Activated CD8-positive, alpha-beta T cell treated with anti-CD3 and anti-CD28 coated beads for 36 hours (primary cell): ENCODE data around the gene ZNF3. TPM values are rescaled to one million over a fixed set of nuclear protein-coding genes. Genes with fewer than 3 reads are reported as not detected.

Experiments
- ATAC-seq: fragments of 200-7000 bp; cut with Tn5 transposase; one replicate; pipeline ENCODE4 v1.10.0; 2021; ENCODE audit warnings: mild to moderate bottlenecking, moderate library complexity
- CTCF ChIA-PET: fragments of 350-600 bp; sonication (Branson Sonifier 250); formaldehyde crosslinking; loops from one replicate; lab custom pipeline; 2021; ENCODE audit warnings: antibody characterized with exemption; lab: Charles Lee
- POLR2A ChIA-PET: fragments of 350-600 bp; sonication (Branson Sonifier 250); formaldehyde crosslinking; loops from one replicate; lab custom pipeline; 2021; ENCODE audit warnings: antibody characterized with exemption; lab: Charles Lee
- DNase-seq: peaks from one replicate; pipeline ENCODE4 v3.0.0-alpha.2; 2020
- H3K27ac Mint-ChIP-seq: one replicate; pipeline ENCODE4 v1.8.0; 2021; ENCODE audit warnings: mild to moderate bottlenecking, mixed read lengths
- H3K27me3 Mint-ChIP-seq: one replicate; pipeline ENCODE4 v1.8.0; 2021; ENCODE audit warnings: mixed read lengths
- H3K36me3 Mint-ChIP-seq: one replicate; pipeline ENCODE4 v1.8.0; 2021; ENCODE audit warnings: low read depth, mixed read lengths
- H3K4me1 Mint-ChIP-seq: one replicate; pipeline ENCODE4 v1.8.0; 2021; ENCODE audit warnings: low read depth, mixed read lengths
- H3K4me3 Mint-ChIP-seq: one replicate; pipeline ENCODE4 v1.8.0; 2021; ENCODE audit warnings: mild to moderate bottlenecking, moderate library complexity, mixed read lengths
- H3K9me3 Mint-ChIP-seq: one replicate; pipeline ENCODE4 v1.8.0; 2021; ENCODE audit warnings: mixed read lengths
- intact Hi-C: fragments of 100-400 bp; cut with micrococcal nuclease; formaldehyde crosslinking; loops from one replicate; pipeline ENCODE4 v1.10.0; 2022
- total RNA-seq, 2 experiments: library from RNA; stranded (reverse); gene quantifications; one replicate each; pipeline ENCODE4 v1.2.3, GENCODE V29; 2021
- TF ChIP-seq, protein P1 (sequence below): fragments of 200-600 bp; IDR thresholded peaks from one replicate; pipeline ENCODE4 v1.8.0; 2022; ENCODE audit warnings: antibody characterized with exemption, mild to moderate bottlenecking

The ZNF3 gene
- total RNA-seq, 2 experiments from 2014 or later = 16.4 to 18.9 TPM

DNA sequence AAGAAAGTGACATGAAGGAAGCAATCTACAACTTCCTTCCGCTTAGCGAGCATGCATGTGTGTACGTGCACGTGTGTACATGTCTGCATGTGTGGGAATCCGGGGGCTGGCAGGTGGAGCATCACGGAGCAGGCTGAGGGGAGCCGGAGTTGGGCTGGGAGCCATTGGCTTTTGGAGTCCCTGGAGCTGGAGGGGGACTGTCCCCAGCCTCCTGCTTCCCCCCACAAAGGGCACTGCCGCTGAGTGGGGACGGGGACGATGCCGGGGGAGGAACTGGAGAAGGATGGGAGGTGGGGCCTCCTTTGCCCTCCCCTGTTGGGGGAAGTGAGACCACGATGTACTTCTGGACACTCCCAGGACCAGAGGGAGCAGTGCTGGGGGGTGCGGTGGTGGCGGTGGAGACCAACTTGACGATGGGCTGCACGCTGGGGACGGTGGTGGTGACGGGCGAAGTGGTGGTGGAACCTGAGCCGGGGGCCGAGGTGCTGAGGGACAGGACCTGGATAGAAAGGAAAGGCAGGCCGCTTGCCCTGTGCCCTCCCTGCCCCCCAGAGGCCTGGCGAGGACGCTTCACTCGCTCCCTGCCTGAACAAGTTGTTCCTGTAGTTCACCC lies 25.7 kb upstream of the ZNF3 start:
- DNase-seq (no peak), ATAC-seq (no peak)
- Mint-ChIP-seq H3K27ac (no peak overlapping the region), H3K4me3 (no peak overlapping the region), H3K36me3 (peaks cover 21% of the 10 kb centered on the region), H3K27me3 (no peaks in the 10 kb centered on the region), H3K9me3 (no peaks in the 10 kb centered on the region), H3K4me1 (peaks cover 8% of the 10 kb centered on the region)
- ChIA-PET CTCF (no interaction called here), POLR2A (interaction anchor here (1.3 to 8.5 kb wide), 3 partner anchors 12 to 16 kb away, joined by 3 to 187 read pairs (median 3); partner anchors contain the start of gene COPS6)
- intact Hi-C loops = no loop called here
- TF ChIP-seq, protein P1, sequence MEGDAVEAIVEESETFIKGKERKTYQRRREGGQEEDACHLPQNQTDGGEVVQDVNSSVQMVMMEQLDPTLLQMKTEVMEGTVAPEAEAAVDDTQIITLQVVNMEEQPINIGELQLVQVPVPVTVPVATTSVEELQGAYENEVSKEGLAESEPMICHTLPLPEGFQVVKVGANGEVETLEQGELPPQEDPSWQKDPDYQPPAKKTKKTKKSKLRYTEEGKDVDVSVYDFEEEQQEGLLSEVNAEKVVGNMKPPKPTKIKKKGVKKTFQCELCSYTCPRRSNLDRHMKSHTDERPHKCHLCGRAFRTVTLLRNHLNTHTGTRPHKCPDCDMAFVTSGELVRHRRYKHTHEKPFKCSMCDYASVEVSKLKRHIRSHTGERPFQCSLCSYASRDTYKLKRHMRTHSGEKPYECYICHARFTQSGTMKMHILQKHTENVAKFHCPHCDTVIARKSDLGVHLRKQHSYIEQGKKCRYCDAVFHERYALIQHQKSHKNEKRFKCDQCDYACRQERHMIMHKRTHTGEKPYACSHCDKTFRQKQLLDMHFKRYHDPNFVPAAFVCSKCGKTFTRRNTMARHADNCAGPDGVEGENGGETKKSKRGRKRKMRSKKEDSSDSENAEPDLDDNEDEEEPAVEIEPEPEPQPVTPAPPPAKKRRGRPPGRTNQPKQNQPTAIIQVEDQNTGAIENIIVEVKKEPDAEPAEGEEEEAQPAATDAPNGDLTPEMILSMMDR = no peak

DNA sequence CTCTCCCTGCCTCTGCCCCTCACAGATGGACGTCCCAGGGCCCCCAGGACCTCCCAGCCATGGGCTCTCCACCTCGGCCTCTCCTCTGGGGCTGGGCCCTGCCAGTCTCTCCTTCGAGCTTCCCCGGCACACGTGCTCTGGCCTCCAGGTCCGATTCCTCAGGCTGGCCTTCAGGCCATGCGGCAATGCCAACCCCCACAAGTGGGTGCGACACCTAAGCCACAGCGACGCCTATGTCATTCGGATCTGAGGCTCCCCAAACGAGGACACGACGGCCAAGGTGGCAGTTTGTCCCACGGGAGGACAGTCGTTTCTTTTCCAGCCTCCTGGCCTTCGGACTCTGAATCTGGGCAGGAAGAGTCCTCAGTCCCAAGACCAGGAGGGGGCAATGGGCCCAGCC lies 25.1 kb upstream of the ZNF3 start:
- CTCF ChIA-PET = no interaction called here
- Mint-ChIP-seq H3K36me3 (peaks cover 20% of the 10 kb centered on the region), H3K27ac (no peak overlapping the region), H3K9me3 (no peaks in the 10 kb centered on the region), H3K27me3 (no peaks in the 10 kb centered on the region), H3K4me1 (peaks cover 8% of the 10 kb centered on the region), H3K4me3 (no peak overlapping the region)
- ATAC-seq (no peak), DNase-seq (no peak)
- POLR2A ChIA-PET = interaction anchor here (1.4 to 8.5 kb wide), 2 partner anchors 14 to 16 kb away, joined by 3 to 187 read pairs; partner anchors contain the start of gene COPS6
- TF ChIP-seq, protein P1 = no peak
- intact Hi-C loops = no loop called here

DNA sequence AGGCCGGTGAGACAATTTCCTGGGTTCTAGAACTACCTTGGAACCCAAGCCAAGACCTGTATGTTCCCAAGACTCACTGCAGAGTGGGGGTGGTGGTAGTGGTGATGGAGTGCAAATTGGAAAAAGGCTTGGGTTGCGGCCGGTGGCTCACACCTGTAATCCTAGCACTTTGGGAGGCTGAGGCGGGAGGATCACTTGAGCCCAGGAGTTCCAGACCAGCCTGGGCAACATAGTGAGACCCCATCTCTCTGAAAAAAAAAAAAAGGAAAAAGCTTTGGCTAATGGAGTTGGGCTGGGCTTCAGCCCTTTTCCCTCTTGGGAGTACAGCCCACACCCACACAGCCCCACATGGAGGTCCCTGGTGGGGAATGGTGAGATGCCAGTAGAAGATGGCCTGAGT lies 24.0 kb upstream of the ZNF3 start:
- H3K36me3 Mint-ChIP-seq = peaks cover 16% of the 10 kb centered on the region
- H3K4me3 Mint-ChIP-seq = no peak overlapping the region
- POLR2A ChIA-PET = interaction anchor here (1.4 to 8.5 kb wide), 3 partner anchors 7 to 15 kb away, joined by 3 to 187 read pairs (median 59); partner anchors contain the start of gene COPS6
- no peaks in the 10 kb centered on the region for H3K27me3 Mint-ChIP-seq
- no peaks in the 10 kb centered on the region for H3K9me3 Mint-ChIP-seq
- intact Hi-C loops = no loop called here
- peaks cover 8% of the 10 kb centered on the region for H3K4me1 Mint-ChIP-seq
- CTCF ChIA-PET = interaction anchor here (1.2 to 1.5 kb wide), 2 partner anchors 25 to 115 kb away, joined by 3 to 4 read pairs; no protein-coding TSS in a partner anchor
- DNase-seq (no peak), ATAC-seq (no peak)
- H3K27ac Mint-ChIP-seq = no peak overlapping the region
- TF ChIP-seq, protein P1 = no peak

DNA sequence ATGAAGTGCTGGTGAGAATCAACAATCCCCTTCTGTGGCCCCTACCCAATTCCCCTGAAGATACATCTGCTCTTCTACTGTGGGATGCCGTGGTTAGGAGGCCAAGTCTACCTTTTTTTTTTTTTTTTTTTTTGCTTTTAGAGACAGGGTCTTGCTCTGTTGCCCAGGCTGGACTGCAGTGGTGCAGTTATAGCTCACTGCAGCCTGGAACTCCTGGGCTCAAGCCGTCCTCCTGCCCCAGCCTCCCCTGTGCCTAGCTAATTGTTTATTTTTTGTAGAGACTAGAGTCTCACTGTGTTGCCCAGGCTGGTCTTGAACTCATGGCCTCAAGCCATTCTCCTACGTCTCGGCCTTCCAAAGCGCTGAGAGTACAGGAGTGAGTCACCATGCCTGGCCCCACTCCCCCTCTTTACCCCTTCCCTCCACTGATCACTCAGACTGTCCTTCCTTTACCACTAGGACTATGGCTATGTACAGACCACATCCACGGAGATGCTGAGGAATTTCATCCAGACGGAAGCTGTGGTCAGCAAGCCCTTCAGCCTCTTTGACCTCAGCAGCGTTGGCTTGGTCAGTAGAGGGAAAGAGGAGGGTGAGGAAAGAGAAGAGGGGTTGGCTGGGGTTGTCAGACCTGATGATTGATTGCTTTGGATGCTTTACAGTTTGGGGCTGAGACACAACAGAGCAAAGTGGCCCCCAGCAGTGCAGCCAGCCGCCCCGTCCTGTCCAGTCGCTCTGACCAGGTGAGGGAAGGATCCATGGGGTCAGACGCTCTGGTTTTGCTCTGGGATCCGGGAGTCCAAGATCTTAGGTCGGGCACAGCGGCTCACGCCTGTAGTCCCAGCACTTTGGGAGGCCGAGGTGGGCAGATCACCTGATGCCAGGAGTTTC lies 21.7 kb upstream of the ZNF3 start:
- ATAC-seq = no peak
- Mint-ChIP-seq H3K4me1 (peaks cover 27% of the 10 kb centered on the region), H3K4me3 (peak overlapping the region; percentile 91), H3K9me3 (no peaks in the 10 kb centered on the region), H3K27ac (peak overlapping the region; percentile 72), H3K36me3 (peaks cover 37% of the 10 kb centered on the region), H3K27me3 (no peaks in the 10 kb centered on the region)
- intact Hi-C loops = no loop called here
- TF ChIP-seq, protein P1 = no peak
- no peak for DNase-seq
- POLR2A ChIA-PET = interaction anchor here (1.1 to 8.5 kb wide), 4 partner anchors 10 to 479 kb away, joined by 3 to 187 read pairs (median 51); partner anchors contain the start of genes COPS6 and MBLAC1
- CTCF ChIA-PET = interaction anchor here (0.7 to 3.1 kb wide), 6 partner anchors 8 to 278 kb away, joined by 3 to 18 read pairs (median 3); no protein-coding TSS in a partner anchor
